ENCODE data around the gene FOXD1.

FOXD1 gene

GRCh38 chr5:73405691-73406090 lies 42.9 kb downstream of the FOXD1 start:
- no peaks in the 10 kb centered on the region for H3K9me3 ChIP-seq (ENCODE audit: control insufficient read depth, insufficient read depth, low read length)
- no peaks in the 10 kb centered on the region for H3K36me3 ChIP-seq (ENCODE audit: control insufficient read depth, low read length)
- no peak overlapping the region for H3K4me2 ChIP-seq (ENCODE audit: low read length)
- no peak overlapping the region for H3K4me3 ChIP-seq (ENCODE audit: low read length)
- TF ChIP-seq CTCF (IDR thresholded peaks at IDR 0.05; ENCODE audit: low read depth, low read length, poor library complexity, severe bottlenecking) (no peak), EZH2phosphoT487 (IDR thresholded peaks at IDR 0.05; ENCODE audit: borderline replicate concordance, low read length) (no peak)
- no peaks in the 10 kb centered on the region for H3K4me1 ChIP-seq (ENCODE audit: control insufficient read depth, low read length)
- no peaks in the 10 kb centered on the region for H3F3A ChIP-seq (ENCODE audit: control insufficient read depth, insufficient read depth)
- peaks cover 11% of the 10 kb centered on the region; the same call in 1 of the 2 replicates for H3K27me3 ChIP-seq (ENCODE audit: control insufficient read depth, low read length)
- no peaks in the 10 kb centered on the region for H3K79me2 ChIP-seq (ENCODE audit: control insufficient read depth, low read length)
- H4K20me1 ChIP-seq (ENCODE audit: control insufficient read depth, insufficient read depth, low read depth, low read length): no peaks in the 10 kb centered on the region
- H3K9me2 ChIP-seq (replicated peaks; ENCODE audit: control insufficient read depth, low read length): no peaks in the 10 kb centered on the region
- H3K27ac ChIP-seq (ENCODE audit: low read depth, low read length): no peak overlapping the region

GRCh38 chr5:73399775-73400174 lies 48.8 kb downstream of the FOXD1 start:
- H3K27me3 ChIP-seq (ENCODE audit: control insufficient read depth, low read length): peaks cover 16% of the 10 kb centered on the region
- no peaks in the 10 kb centered on the region for H3K9me3 ChIP-seq (ENCODE audit: control insufficient read depth, insufficient read depth, low read length)
- no peaks in the 10 kb centered on the region for H3K9me2 ChIP-seq (replicated peaks; ENCODE audit: control insufficient read depth, low read length)
- no peaks in the 10 kb centered on the region for H3F3A ChIP-seq (ENCODE audit: control insufficient read depth, insufficient read depth)
- no peaks in the 10 kb centered on the region for H4K20me1 ChIP-seq (ENCODE audit: control insufficient read depth, insufficient read depth, low read depth, low read length)
- no peaks in the 10 kb centered on the region for H3K4me1 ChIP-seq (ENCODE audit: control insufficient read depth, low read length)
- no peak for TF ChIP-seq EZH2phosphoT487 (IDR thresholded peaks at IDR 0.05; ENCODE audit: borderline replicate concordance, low read length)
- TF ChIP-seq CTCF (IDR thresholded peaks at IDR 0.05; ENCODE audit: low read depth, low read length, poor library complexity, severe bottlenecking): no peak
- no peak overlapping the region for H3K27ac ChIP-seq (ENCODE audit: low read depth, low read length)
- no peaks in the 10 kb centered on the region for H3K36me3 ChIP-seq (ENCODE audit: control insufficient read depth, low read length)
- no peak overlapping the region for H3K4me3 ChIP-seq (ENCODE audit: low read length)
- H3K79me2 ChIP-seq (ENCODE audit: control insufficient read depth, low read length): no peaks in the 10 kb centered on the region
- H3K4me2 ChIP-seq (ENCODE audit: low read length): no peak overlapping the region

Measured in DOHH2 (cell line).